GM23338 (cell line): ENCODE data around the gene TACC3. TPM values are rescaled to one million over a fixed set of nuclear protein-coding genes. Genes with fewer than 3 reads are reported as not detected.

Source experiments
- ATAC-seq: fragments of 200-7000 bp; cut with Tn5 transposase; 3 replicates; pipeline ENCODE4 v1.9.1; 2020
- DNase-seq: peaks from one replicate; pipeline ENCODE4 v3.0.0-alpha.2; 2015; ENCODE audit warnings: low spot score
- H2AFZ ChIP-seq: fragments of 200-600 bp; sonication (generic); 2 replicates; pipeline ENCODE4 v1.8.0; 2016; ENCODE audit warnings: antibody characterized with exemption, mild to moderate bottlenecking, moderate library complexity
- H3F3A ChIP-seq: fragments of 200-600 bp; sonication (generic); replicated peaks from 2 replicates; pipeline ENCODE4 v1.8.0; 2017; ENCODE audit warnings: antibody characterized with exemption, mixed run types, low read depth
- H3K27ac ChIP-seq: fragments of 200-600 bp; sonication (generic); 2 replicates; pipeline ENCODE4 v1.6.1; 2016; ENCODE audit warnings: low read depth
- H3K27me3 ChIP-seq: fragments of 200-600 bp; sonication (generic); 2 replicates; pipeline ENCODE4 v1.8.0; 2016; ENCODE audit warnings: mild to moderate bottlenecking, mixed run types, moderate library complexity; ENCODE audit not compliant: insufficient read depth
- H3K36me3 ChIP-seq: fragments of 200-600 bp; sonication (generic); 2 replicates; pipeline ENCODE4 v1.8.0; 2016; ENCODE audit warnings: mild to moderate bottlenecking; ENCODE audit not compliant: insufficient read depth
- H3K4me1 ChIP-seq: fragments of 200-600 bp; sonication (generic); 2 replicates; pipeline ENCODE4 v1.8.0; 2016; ENCODE audit warnings: mild to moderate bottlenecking, moderate library complexity; ENCODE audit not compliant: insufficient read depth
- H3K4me2 ChIP-seq: fragments of 200-600 bp; sonication (generic); 2 replicates; pipeline ENCODE4 v1.7.1; 2017; ENCODE audit warnings: mixed run types
- H3K4me3 ChIP-seq: fragments of 200-600 bp; sonication (generic); 2 replicates; pipeline ENCODE4 v1.6.1; 2016; ENCODE audit warnings: mixed run types
- H3K79me2 ChIP-seq: fragments of 200-600 bp; sonication (generic); replicated peaks from 2 replicates; pipeline ENCODE4 v1.8.0; 2017; ENCODE audit warnings: mild to moderate bottlenecking; ENCODE audit not compliant: insufficient read depth
- H3K9me2 ChIP-seq: fragments of 200-600 bp; sonication (generic); 2 replicates; pipeline ENCODE4 v1.8.0; 2017; ENCODE audit not compliant: insufficient read depth
- H4K20me1 ChIP-seq: fragments of 200-600 bp; sonication (generic); replicated peaks from 2 replicates; pipeline ENCODE4 v1.8.0; 2017; ENCODE audit warnings: mild to moderate bottlenecking; ENCODE audit not compliant: insufficient read depth
- H3K27ac Mint-ChIP-seq: 2 replicates; pipeline ENCODE4 v1.8.0; 2020; ENCODE audit warnings: inconsistent platforms, mild to moderate bottlenecking, moderate library complexity, mixed read lengths
- H3K27me3 Mint-ChIP-seq: 3 replicates; pipeline ENCODE4 v1.8.0; 2022; ENCODE audit warnings: low read depth, mild to moderate bottlenecking, moderate library complexity, mixed read lengths, inconsistent platforms; ENCODE audit not compliant: insufficient read depth, poor library complexity
- H3K36me3 Mint-ChIP-seq: 3 replicates; pipeline ENCODE4 v1.8.0; 2021; ENCODE audit warnings: low read depth, mild to moderate bottlenecking, inconsistent platforms, moderate library complexity, mixed read lengths
- H3K4me1 Mint-ChIP-seq: 3 replicates; pipeline ENCODE4 v1.8.0; 2020; ENCODE audit warnings: mild to moderate bottlenecking, inconsistent platforms, mixed read lengths
- H3K4me3 Mint-ChIP-seq: 3 replicates; pipeline ENCODE4 v1.8.0; 2021; ENCODE audit warnings: moderate library complexity, mild to moderate bottlenecking, inconsistent platforms, mixed read lengths
- H3K9me3 Mint-ChIP-seq: 3 replicates; pipeline ENCODE4 v1.8.0; 2020; ENCODE audit warnings: moderate library complexity, mild to moderate bottlenecking, inconsistent platforms, mixed read lengths
- CREB1 ChIP-seq: fragments of 250-450 bp; sonication (Bioruptor Pico); IDR thresholded peaks from 2 replicates; pipeline ENCODE4 v1.5.0; 2020; ENCODE audit warnings: low read depth, mild to moderate bottlenecking, moderate library complexity
- EZH2 ChIP-seq: fragments of 200-600 bp; sonication (generic); IDR thresholded peaks from one replicate; pipeline ENCODE4 v1.8.0; 2017; ENCODE audit warnings: antibody characterized with exemption, mild to moderate bottlenecking, low read depth; ENCODE audit not compliant: unreplicated experiment
- EZH2phosphoT487 ChIP-seq: fragments of 200-600 bp; sonication (generic); IDR thresholded peaks from one replicate; pipeline ENCODE4 v1.8.1; 2018; ENCODE audit warnings: antibody characterized with exemption; ENCODE audit not compliant: unreplicated experiment
- JUNB ChIP-seq: IDR thresholded peaks from one replicate; pipeline ENCODE4 v1.6.1; 2016; ENCODE audit warnings: antibody characterized with exemption; ENCODE audit not compliant: unreplicated experiment
- NANOG ChIP-seq: IDR thresholded peaks from 2 replicates; pipeline ENCODE4 v1.6.1; 2016; ENCODE audit warnings: antibody characterized with exemption, borderline replicate concordance
- POLR2AphosphoS5 ChIP-seq: IDR thresholded peaks from 2 replicates; pipeline ENCODE4 v1.6.1; 2016; ENCODE audit warnings: antibody characterized with exemption, low read depth
- REST ChIP-seq: IDR thresholded peaks from one replicate; pipeline ENCODE4 v1.6.1; 2018; ENCODE audit warnings: antibody characterized with exemption; ENCODE audit not compliant: unreplicated experiment
- STAT1 ChIP-seq: IDR thresholded peaks from one replicate; pipeline ENCODE4 v1.6.1; 2016; ENCODE audit warnings: antibody characterized with exemption; ENCODE audit not compliant: unreplicated experiment
- ZNF114 ChIP-seq: fragments of 250-450 bp; sonication (Bioruptor Pico); IDR thresholded peaks from 2 replicates; pipeline ENCODE4 v1.5.0; 2020; ENCODE audit warnings: mild to moderate bottlenecking, moderate library complexity
- ZNF331 ChIP-seq: fragments of 250-450 bp; sonication (Bioruptor Pico); IDR thresholded peaks from 2 replicates; pipeline ENCODE4 v1.5.0; 2020; ENCODE audit warnings: low read depth, mild to moderate bottlenecking, moderate library complexity
- long read RNA-seq: library from polyadenylated mRNA; unstranded; transcript quantifications from one replicate; pipeline ENCODE4 v2.0.0, GENCODE V29; 2020; ENCODE audit not compliant: unreplicated experiment
- polyA plus RNA-seq: library from polyadenylated mRNA; unstranded; fragments of >200 nt; fragmentation: Nextera tagmentation; extraction: Ambion mirVana; gene quantifications from 2 replicates; pipeline ENCODE4 v1.2.1, GENCODE V29; 2016
- total RNA-seq: library from RNA; depleted of rRNA; stranded (reverse); fragments of >200 nt; shearing (Covaris generic); gene quantifications from 2 replicates; pipeline ENCODE4 v1.2.3, GENCODE V29; 2014; rRNA removed
- TF ChIP-seq, protein P1 (sequence below): IDR thresholded peaks from 2 replicates; pipeline ENCODE4 v1.6.1; 2016; ENCODE audit warnings: antibody characterized with exemption
- TF ChIP-seq, protein P2 (sequence below): fragments of 250-450 bp; sonication (Bioruptor Pico); IDR thresholded peaks from 2 replicates; pipeline ENCODE4 v1.5.0; 2020; ENCODE audit warnings: mild to moderate bottlenecking, moderate library complexity
- TF ChIP-seq, protein P3 (sequence below), 2 experiments: fragments of 200-600 bp in 1 of 2; sonication (generic) in 1 of 2; conservative IDR thresholded peaks; 2 replicates each; pipeline versions ENCODE4 v1.5.1 to v1.6.1; 2016 to 2017; ENCODE audit warnings: antibody characterized with exemption in 2 of 2, low read depth in 2 of 2, mild to moderate bottlenecking in 2 of 2, moderate library complexity in 1 of 2

The TACC3 gene
- total RNA-seq (120 and 136 TPM in 2 replicates), polyA plus RNA-seq (120 and 129 TPM in 2 replicates)
- long read RNA-seq, transcript TACC3-201 (16 exons, 2,781 nt) = major isoform, 15 of 22 reads
- long read RNA-seq, partial matches to known transcripts = 2 of 22 reads
- long read RNA-seq, other reads (novel, unspliced or antisense) = 5 of 22 reads

- peak within 1 kb of the TSS; percentile 97 for H3K4me3 Mint-ChIP-seq
- peaks cover 12% of the 10 kb centered on the region; the same call in 1 of the 2 replicates for H3K4me1 ChIP-seq
- peaks cover 14% of the 10 kb centered on the region for H3K27me3 Mint-ChIP-seq
- peak within 1 kb of the TSS; percentile 95 for H3K4me3 ChIP-seq
- H3K36me3 ChIP-seq = peaks cover 19% of the 10 kb centered on the region
- H3K9me3 Mint-ChIP-seq = no peaks in the 10 kb centered on the region; the same call in 2 of the 3 replicates
- peaks cover 42% of the 10 kb centered on the region for H3K79me2 ChIP-seq
- TF ChIP-seq, protein P1, sequence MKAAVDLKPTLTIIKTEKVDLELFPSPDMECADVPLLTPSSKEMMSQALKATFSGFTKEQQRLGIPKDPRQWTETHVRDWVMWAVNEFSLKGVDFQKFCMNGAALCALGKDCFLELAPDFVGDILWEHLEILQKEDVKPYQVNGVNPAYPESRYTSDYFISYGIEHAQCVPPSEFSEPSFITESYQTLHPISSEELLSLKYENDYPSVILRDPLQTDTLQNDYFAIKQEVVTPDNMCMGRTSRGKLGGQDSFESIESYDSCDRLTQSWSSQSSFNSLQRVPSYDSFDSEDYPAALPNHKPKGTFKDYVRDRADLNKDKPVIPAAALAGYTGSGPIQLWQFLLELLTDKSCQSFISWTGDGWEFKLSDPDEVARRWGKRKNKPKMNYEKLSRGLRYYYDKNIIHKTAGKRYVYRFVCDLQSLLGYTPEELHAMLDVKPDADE = peak; percentile 87
- TF ChIP-seq JUNB = no peak
- no peak for TF ChIP-seq STAT1
- TF ChIP-seq POLR2AphosphoS5 = peak; percentile 80
- no peak for TF ChIP-seq EZH2
- no peak for TF ChIP-seq ZNF331 (CRISPR knock-in tag)
- TF ChIP-seq, protein P2, sequence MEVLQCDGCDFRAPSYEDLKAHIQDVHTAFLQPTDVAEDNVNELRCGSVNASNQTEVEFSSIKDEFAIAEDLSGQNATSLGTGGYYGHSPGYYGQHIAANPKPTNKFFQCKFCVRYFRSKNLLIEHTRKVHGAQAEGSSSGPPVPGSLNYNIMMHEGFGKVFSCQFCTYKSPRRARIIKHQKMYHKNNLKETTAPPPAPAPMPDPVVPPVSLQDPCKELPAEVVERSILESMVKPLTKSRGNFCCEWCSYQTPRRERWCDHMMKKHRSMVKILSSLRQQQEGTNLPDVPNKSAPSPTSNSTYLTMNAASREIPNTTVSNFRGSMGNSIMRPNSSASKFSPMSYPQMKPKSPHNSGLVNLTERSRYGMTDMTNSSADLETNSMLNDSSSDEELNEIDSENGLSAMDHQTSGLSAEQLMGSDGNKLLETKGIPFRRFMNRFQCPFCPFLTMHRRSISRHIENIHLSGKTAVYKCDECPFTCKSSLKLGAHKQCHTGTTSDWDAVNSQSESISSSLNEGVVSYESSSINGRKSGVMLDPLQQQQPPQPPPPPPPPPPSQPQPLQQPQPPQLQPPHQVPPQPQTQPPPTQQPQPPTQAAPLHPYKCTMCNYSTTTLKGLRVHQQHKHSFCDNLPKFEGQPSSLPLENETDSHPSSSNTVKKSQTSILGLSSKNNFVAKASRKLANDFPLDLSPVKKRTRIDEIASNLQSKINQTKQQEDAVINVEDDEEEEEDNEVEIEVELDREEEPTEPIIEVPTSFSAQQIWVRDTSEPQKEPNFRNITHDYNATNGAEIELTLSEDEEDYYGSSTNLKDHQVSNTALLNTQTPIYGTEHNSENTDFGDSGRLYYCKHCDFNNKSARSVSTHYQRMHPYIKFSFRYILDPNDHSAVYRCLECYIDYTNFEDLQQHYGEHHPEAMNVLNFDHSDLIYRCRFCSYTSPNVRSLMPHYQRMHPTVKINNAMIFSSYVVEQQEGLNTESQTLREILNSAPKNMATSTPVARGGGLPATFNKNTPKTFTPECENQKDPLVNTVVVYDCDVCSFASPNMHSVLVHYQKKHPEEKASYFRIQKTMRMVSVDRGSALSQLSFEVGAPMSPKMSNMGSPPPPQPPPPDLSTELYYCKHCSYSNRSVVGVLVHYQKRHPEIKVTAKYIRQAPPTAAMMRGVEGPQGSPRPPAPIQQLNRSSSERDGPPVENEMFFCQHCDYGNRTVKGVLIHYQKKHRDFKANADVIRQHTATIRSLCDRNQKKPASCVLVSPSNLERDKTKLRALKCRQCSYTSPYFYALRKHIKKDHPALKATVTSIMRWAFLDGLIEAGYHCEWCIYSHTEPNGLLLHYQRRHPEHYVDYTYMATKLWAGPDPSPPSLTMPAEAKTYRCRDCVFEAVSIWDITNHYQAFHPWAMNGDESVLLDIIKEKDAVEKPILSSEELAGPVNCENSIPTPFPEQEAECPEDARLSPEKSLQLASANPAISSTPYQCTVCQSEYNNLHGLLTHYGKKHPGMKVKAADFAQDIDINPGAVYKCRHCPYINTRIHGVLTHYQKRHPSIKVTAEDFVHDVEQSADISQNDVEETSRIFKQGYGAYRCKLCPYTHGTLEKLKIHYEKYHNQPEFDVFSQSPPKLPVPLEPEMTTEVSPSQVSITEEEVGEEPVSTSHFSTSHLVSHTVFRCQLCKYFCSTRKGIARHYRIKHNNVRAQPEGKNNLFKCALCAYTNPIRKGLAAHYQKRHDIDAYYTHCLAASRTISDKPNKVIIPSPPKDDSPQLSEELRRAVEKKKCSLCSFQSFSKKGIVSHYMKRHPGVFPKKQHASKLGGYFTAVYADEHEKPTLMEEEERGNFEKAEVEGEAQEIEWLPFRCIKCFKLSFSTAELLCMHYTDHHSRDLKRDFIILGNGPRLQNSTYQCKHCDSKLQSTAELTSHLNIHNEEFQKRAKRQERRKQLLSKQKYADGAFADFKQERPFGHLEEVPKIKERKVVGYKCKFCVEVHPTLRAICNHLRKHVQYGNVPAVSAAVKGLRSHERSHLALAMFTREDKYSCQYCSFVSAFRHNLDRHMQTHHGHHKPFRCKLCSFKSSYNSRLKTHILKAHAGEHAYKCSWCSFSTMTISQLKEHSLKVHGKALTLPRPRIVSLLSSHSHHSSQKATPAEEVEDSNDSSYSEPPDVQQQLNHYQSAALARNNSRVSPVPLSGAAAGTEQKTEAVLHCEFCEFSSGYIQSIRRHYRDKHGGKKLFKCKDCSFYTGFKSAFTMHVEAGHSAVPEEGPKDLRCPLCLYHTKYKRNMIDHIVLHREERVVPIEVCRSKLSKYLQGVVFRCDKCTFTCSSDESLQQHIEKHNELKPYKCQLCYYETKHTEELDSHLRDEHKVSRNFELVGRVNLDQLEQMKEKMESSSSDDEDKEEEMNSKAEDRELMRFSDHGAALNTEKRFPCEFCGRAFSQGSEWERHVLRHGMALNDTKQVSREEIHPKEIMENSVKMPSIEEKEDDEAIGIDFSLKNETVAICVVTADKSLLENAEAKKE (CRISPR knock-in tag) = no peak
- TF ChIP-seq CREB1 (CRISPR knock-in tag) = peak; percentile 85
- TF ChIP-seq NANOG = no peak
- TF ChIP-seq, protein P3, sequence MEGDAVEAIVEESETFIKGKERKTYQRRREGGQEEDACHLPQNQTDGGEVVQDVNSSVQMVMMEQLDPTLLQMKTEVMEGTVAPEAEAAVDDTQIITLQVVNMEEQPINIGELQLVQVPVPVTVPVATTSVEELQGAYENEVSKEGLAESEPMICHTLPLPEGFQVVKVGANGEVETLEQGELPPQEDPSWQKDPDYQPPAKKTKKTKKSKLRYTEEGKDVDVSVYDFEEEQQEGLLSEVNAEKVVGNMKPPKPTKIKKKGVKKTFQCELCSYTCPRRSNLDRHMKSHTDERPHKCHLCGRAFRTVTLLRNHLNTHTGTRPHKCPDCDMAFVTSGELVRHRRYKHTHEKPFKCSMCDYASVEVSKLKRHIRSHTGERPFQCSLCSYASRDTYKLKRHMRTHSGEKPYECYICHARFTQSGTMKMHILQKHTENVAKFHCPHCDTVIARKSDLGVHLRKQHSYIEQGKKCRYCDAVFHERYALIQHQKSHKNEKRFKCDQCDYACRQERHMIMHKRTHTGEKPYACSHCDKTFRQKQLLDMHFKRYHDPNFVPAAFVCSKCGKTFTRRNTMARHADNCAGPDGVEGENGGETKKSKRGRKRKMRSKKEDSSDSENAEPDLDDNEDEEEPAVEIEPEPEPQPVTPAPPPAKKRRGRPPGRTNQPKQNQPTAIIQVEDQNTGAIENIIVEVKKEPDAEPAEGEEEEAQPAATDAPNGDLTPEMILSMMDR (conservative IDR thresholded peaks at IDR 0.05; ENCODE audit: low read depth in 2 of 2) = no peak
- TF ChIP-seq ZNF114 (CRISPR knock-in tag) = no peak
- TF ChIP-seq EZH2phosphoT487 = no peak
- TF ChIP-seq REST = no peak
- peak within 1 kb of the TSS; percentile 94 for H3K27ac Mint-ChIP-seq
- H3K9me2 ChIP-seq = no peaks in the 10 kb centered on the region
- peaks cover 22% of the 10 kb centered on the region for H4K20me1 ChIP-seq
- H3K36me3 Mint-ChIP-seq = peaks cover 42% of the 10 kb centered on the region
- H3K4me1 Mint-ChIP-seq = peaks cover 16% of the 10 kb centered on the region
- peak; percentile 88 for ATAC-seq
- H3K27me3 ChIP-seq = no peaks in the 10 kb centered on the region
- H3K27ac ChIP-seq = peak within 1 kb of the TSS; percentile 59; the same call in 1 of the 2 replicates
- peak; percentile 98 for DNase-seq
- H2AFZ ChIP-seq = 0 out of 2 replicates have a peak within 1 kb of the TSS, but pooled peaks have one; percentile 78
- peaks cover 18% of the 10 kb centered on the region for H3F3A ChIP-seq
- peak within 1 kb of the TSS; percentile 95 for H3K4me2 ChIP-seq
Observed at GRCh38 chr4:1721003-1721665, at the start of gene TACC3, which contains the start of gene TMEM129. TSS of gene TACC3 (plus strand) at chr4:1721521. CDS start at chr4:1723422, 1,901 bp downstream. TSS of gene TMEM129 (minus strand) at chr4:1721323. CDS start at chr4:1720837, 486 bp downstream.
